Neural crest cell (in vitro differentiated cells): ENCODE measurements around the gene DARS2. TPM values are rescaled to one million over a fixed set of nuclear protein-coding genes. Genes with fewer than 3 reads are reported as not detected.

Experiments used
- DNase-seq: peaks from one replicate; pipeline ENCODE4 v3.0.0; 2021; ENCODE audit warnings: low read depth, mixed read lengths, low spot score
- H3K27ac Mint-ChIP-seq: one replicate; pipeline ENCODE4 v1.8.0; 2021; ENCODE audit warnings: mild to moderate bottlenecking, mixed read lengths; ENCODE audit not compliant: unreplicated experiment
- H3K27me3 Mint-ChIP-seq: 2 replicates; pipeline ENCODE4 v1.8.0; 2021; ENCODE audit warnings: low read depth, mild to moderate bottlenecking, mixed read lengths
- H3K36me3 Mint-ChIP-seq: 2 replicates; pipeline ENCODE4 v1.8.0; 2021; ENCODE audit warnings: low read depth, mild to moderate bottlenecking, mixed read lengths
- H3K4me1 Mint-ChIP-seq: 2 replicates; pipeline ENCODE4 v1.8.0; 2021; ENCODE audit warnings: mixed read lengths
- H3K4me3 Mint-ChIP-seq: one replicate; pipeline ENCODE4 v1.8.0; 2021; ENCODE audit warnings: mild to moderate bottlenecking, mixed read lengths
- H3K9me3 Mint-ChIP-seq: 2 replicates; pipeline ENCODE4 v1.8.0; 2021; ENCODE audit warnings: mixed read lengths
- total RNA-seq: library from RNA; stranded (reverse); gene quantifications from 2 replicates; pipeline ENCODE4 v1.2.1, GENCODE V29; 2021
- TF ChIP-seq, protein P1 (sequence below): fragments of 200-600 bp; sonication (generic); conservative IDR thresholded peaks from 2 replicates; pipeline ENCODE4 v1.5.0; 2021; ENCODE audit warnings: antibody characterized with exemption, mild to moderate bottlenecking

The DARS2 gene
- total RNA-seq, 1 donor from 2014 or later, result 33.8 TPM

- Mint-ChIP-seq H3K4me1 (peaks cover 7% of the 10 kb centered on the region), H3K36me3 (peaks cover 8% of the 10 kb centered on the region), H3K4me3 (no peak overlapping the region), H3K9me3 (no peaks in the 10 kb centered on the region), H3K27ac (no peak overlapping the region), H3K27me3 (no peaks in the 10 kb centered on the region)
- DNase-seq, result no peak
- TF ChIP-seq, protein P1, sequence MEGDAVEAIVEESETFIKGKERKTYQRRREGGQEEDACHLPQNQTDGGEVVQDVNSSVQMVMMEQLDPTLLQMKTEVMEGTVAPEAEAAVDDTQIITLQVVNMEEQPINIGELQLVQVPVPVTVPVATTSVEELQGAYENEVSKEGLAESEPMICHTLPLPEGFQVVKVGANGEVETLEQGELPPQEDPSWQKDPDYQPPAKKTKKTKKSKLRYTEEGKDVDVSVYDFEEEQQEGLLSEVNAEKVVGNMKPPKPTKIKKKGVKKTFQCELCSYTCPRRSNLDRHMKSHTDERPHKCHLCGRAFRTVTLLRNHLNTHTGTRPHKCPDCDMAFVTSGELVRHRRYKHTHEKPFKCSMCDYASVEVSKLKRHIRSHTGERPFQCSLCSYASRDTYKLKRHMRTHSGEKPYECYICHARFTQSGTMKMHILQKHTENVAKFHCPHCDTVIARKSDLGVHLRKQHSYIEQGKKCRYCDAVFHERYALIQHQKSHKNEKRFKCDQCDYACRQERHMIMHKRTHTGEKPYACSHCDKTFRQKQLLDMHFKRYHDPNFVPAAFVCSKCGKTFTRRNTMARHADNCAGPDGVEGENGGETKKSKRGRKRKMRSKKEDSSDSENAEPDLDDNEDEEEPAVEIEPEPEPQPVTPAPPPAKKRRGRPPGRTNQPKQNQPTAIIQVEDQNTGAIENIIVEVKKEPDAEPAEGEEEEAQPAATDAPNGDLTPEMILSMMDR, result no peak
These were observed 64.3 kb downstream of the DARS2 start for GRCh38 chr1:173888749-173889148.

DNA sequence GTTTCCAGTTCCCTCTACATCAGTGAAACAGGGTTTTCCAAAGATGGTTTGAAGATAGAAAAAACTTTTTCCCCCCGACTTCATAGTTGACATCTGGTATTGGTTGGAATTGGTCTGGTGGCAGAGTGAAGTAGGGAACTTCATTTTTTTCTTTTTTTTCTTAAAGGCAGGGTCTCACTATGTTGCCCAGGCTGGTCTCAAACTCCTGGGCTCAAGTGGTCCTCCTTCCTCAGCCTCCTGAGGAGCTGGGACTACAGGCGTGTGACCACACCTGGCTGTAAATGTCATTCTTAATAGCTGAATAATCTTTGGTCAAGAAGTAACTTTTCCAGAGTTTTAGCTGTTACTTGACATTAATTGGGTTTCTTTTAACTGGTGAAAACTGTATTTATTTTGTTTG lies 65.4 kb downstream of the DARS2 start:
- H3K36me3 Mint-ChIP-seq, result peaks cover 8% of the 10 kb centered on the region
- no peak for DNase-seq
- H3K4me3 Mint-ChIP-seq, result no peak overlapping the region
- H3K9me3 Mint-ChIP-seq, result no peaks in the 10 kb centered on the region
- no peak overlapping the region for H3K27ac Mint-ChIP-seq
- TF ChIP-seq, protein P1, result no peak
- H3K4me1 Mint-ChIP-seq, result peaks cover 7% of the 10 kb centered on the region
- H3K27me3 Mint-ChIP-seq, result no peaks in the 10 kb centered on the region

- Mint-ChIP-seq H3K27ac (no peak overlapping the region), H3K9me3 (no peaks in the 10 kb centered on the region), H3K4me1 (peaks cover 7% of the 10 kb centered on the region), H3K36me3 (no peaks in the 10 kb centered on the region), H3K4me3 (no peak overlapping the region), H3K27me3 (no peaks in the 10 kb centered on the region)
- TF ChIP-seq, protein P1, result no peak
- DNase-seq, result no peak
These were observed 69.1 kb downstream of the DARS2 start for GRCh38 chr1:173893611-173894010.

- Mint-ChIP-seq H3K36me3 (no peaks in the 10 kb centered on the region), H3K9me3 (no peaks in the 10 kb centered on the region), H3K27me3 (no peaks in the 10 kb centered on the region), H3K27ac (no peak overlapping the region), H3K4me1 (peaks cover 2% of the 10 kb centered on the region), H3K4me3 (no peak overlapping the region)
- TF ChIP-seq, protein P1, result no peak
- no peak for DNase-seq
These were observed 69.7 kb downstream of the DARS2 start for GRCh38 chr1:173894189-173894588.

DNA sequence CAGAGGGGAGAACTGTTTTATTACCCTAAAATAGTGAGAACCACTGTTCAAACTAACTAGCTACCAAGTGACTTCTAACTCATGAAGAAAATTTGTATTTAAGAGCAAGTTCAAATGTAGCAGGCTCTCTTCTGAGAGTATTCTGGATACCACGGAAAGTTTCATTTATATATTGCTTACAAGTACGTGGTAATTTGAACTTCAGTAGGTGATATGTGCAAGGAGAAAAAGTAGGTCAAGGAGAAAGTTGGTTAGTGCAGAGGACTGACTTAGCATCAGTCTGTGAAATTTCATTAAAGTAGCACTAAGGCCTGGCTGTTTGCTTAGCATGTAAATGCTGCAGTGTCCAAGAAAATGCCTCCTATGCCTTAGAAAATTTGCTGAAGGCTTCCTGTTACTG lies 76.0 kb downstream of the DARS2 start:
- Mint-ChIP-seq H3K4me1 (peaks cover 5% of the 10 kb centered on the region), H3K4me3 (no peak overlapping the region), H3K27ac (no peak overlapping the region), H3K27me3 (no peaks in the 10 kb centered on the region), H3K9me3 (no peaks in the 10 kb centered on the region), H3K36me3 (no peaks in the 10 kb centered on the region)
- TF ChIP-seq, protein P1, result no peak
- DNase-seq, result no peak

GRCh38 chr1:173900992-173901391 lies 76.5 kb downstream of the DARS2 start:
- no peaks in the 10 kb centered on the region for H3K27me3 Mint-ChIP-seq
- H3K36me3 Mint-ChIP-seq, result peaks cover 2% of the 10 kb centered on the region
- H3K4me1 Mint-ChIP-seq, result peaks cover 5% of the 10 kb centered on the region
- TF ChIP-seq, protein P1, result no peak
- DNase-seq, result no peak
- H3K4me3 Mint-ChIP-seq, result no peak overlapping the region
- H3K9me3 Mint-ChIP-seq, result no peaks in the 10 kb centered on the region
- no peak overlapping the region for H3K27ac Mint-ChIP-seq
